Left lung (tissue), 10 donors: Measurements from ENCODE around the gene PCP4. TPM values are rescaled to one million over a fixed set of nuclear protein-coding genes. Genes with fewer than 3 reads are reported as not detected.

Experiments used
- ATAC-seq: fragments of 200-7000 bp; cut with Tn5 transposase; one replicate; pipeline ENCODE4 v1.9.1; 2020; ENCODE audit warnings: moderate library complexity
- DNase-seq, 4 donors: peaks; one replicate each; pipeline ENCODE4 v3.0.0-alpha.2; 2013 to 2020
- H3K27ac ChIP-seq, 2 donors: fragments of 200-600 bp; sonication (generic) in 1 of 2; one replicate each; pipeline versions ENCODE4 v1.5.0 to v1.8.0; 2020 to 2021
- H3K27me3 ChIP-seq, 2 donors: fragments of 200-600 bp; sonication (generic) in 1 of 2; one replicate each; pipeline versions ENCODE4 v1.5.0 to v1.8.0; 2020 to 2021
- H3K36me3 ChIP-seq, 2 donors: fragments of 200-600 bp; sonication (generic) in 1 of 2; one replicate each; pipeline versions ENCODE4 v1.5.0 to v1.8.0; 2020 to 2021
- H3K4me1 ChIP-seq, 2 donors: fragments of 200-600 bp; one replicate each; pipeline ENCODE4 v1.8.0; 2021
- H3K4me3 ChIP-seq, 2 donors: fragments of 200-600 bp; sonication (generic) in 1 of 2; one replicate each; pipeline versions ENCODE4 v1.5.0 to v1.8.0; 2020 to 2021; ENCODE audit warnings: mild to moderate bottlenecking in 1 of 2
- H3K9me3 ChIP-seq, 2 donors: fragments of 200-600 bp; sonication (generic) in 1 of 2; one replicate each; pipeline versions ENCODE4 v1.5.0 to v1.8.0; 2020 to 2021
- intact Hi-C, 2 donors: fragments of 100-400 bp; cut with DNase I; formaldehyde crosslinking; loops; one replicate each; pipeline versions ENCODE4 v1.11.2 to v1.14.2; 2022
- polyA plus RNA-seq, 6 donors: library from polyadenylated mRNA; unstranded; fragments of 120-200 nt; gene quantifications; one replicate each; pipeline ENCODE4 v1.2.1, GENCODE V29; 2013; ENCODE audit not compliant: insufficient read length in 6 of 6
- total RNA-seq, 2 donors: library from RNA; stranded (reverse); fragmentation: NEBNext Ultra II Directional; extraction: Animal tissue kit (Norgen Biotek cat#: 25700); gene quantifications; one replicate each; pipeline ENCODE4 v1.2.1, GENCODE V29; 2021
- TF ChIP-seq, protein P1 (sequence below), 2 donors: fragments of 200-600 bp; sonication (generic) in 1 of 2; IDR thresholded peaks; one replicate each; pipeline versions ENCODE4 v1.5.0 to v1.8.0; 2021; ENCODE audit warnings: antibody characterized with exemption in 2 of 2
- donor health status: DM: no; HTN: yes; CAD: no.
- donor health status: DM: no; HTN: no; CAD: no.

PCP4 gene
- total and polyA plus RNA-seq, 8 donors: 0.68 to 14.7 (median 8.0) TPM

GRCh38 chr21:39860600-39860999, 6.6 kb upstream of the PCP4 start:
- Histone ChIP-seq H3K9me3 (no peaks in the 10 kb centered on the region), H3K4me1 (no peaks in the 10 kb centered on the region), H3K4me3 (no peak overlapping the region), H3K36me3 (no peaks in the 10 kb centered on the region), H3K27me3 (peaks cover 0 to 5% of the 10 kb centered on the region in 2 donors), H3K27ac (no peak overlapping the region)
- intact Hi-C loops: no loop called here
- TF ChIP-seq, protein P1, sequence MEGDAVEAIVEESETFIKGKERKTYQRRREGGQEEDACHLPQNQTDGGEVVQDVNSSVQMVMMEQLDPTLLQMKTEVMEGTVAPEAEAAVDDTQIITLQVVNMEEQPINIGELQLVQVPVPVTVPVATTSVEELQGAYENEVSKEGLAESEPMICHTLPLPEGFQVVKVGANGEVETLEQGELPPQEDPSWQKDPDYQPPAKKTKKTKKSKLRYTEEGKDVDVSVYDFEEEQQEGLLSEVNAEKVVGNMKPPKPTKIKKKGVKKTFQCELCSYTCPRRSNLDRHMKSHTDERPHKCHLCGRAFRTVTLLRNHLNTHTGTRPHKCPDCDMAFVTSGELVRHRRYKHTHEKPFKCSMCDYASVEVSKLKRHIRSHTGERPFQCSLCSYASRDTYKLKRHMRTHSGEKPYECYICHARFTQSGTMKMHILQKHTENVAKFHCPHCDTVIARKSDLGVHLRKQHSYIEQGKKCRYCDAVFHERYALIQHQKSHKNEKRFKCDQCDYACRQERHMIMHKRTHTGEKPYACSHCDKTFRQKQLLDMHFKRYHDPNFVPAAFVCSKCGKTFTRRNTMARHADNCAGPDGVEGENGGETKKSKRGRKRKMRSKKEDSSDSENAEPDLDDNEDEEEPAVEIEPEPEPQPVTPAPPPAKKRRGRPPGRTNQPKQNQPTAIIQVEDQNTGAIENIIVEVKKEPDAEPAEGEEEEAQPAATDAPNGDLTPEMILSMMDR (IDR thresholded peaks at IDR 0.05): no peak
- DNase-seq (no peak), ATAC-seq (no peak)

GRCh38 chr21:39863111-39863510, 4.1 kb upstream of the PCP4 start:
- intact Hi-C loops: no loop called here
- TF ChIP-seq, protein P1 (IDR thresholded peaks at IDR 0.05): no peak
- DNase-seq (peak in 3 of 4 donors; percentile 43 to 77 (median 56)), ATAC-seq (peak; percentile 78)
- H3K4me1 ChIP-seq: no peaks in the 10 kb centered on the region
- peaks cover 0 to 28% of the 10 kb centered on the region in 2 donors for H3K27me3 ChIP-seq
- no peak overlapping the region for H3K4me3 ChIP-seq
- no peaks in the 10 kb centered on the region for H3K36me3 ChIP-seq
- H3K27ac ChIP-seq: no peak overlapping the region
- no peaks in the 10 kb centered on the region for H3K9me3 ChIP-seq

GRCh38 chr21:39866093-39866492, 1.1 kb upstream of the PCP4 start:
- intact Hi-C loops: no loop called here
- DNase-seq (no peak), ATAC-seq (no peak)
- Histone ChIP-seq H3K4me1 (no peaks in the 10 kb centered on the region), H3K36me3 (no peaks in the 10 kb centered on the region), H3K9me3 (no peaks in the 10 kb centered on the region), H3K4me3 (no peak overlapping the region), H3K27ac (no peak overlapping the region), H3K27me3 (peaks cover 0 to 33% of the 10 kb centered on the region in 2 donors)
- TF ChIP-seq, protein P1 (IDR thresholded peaks at IDR 0.05): no peak

DNA sequence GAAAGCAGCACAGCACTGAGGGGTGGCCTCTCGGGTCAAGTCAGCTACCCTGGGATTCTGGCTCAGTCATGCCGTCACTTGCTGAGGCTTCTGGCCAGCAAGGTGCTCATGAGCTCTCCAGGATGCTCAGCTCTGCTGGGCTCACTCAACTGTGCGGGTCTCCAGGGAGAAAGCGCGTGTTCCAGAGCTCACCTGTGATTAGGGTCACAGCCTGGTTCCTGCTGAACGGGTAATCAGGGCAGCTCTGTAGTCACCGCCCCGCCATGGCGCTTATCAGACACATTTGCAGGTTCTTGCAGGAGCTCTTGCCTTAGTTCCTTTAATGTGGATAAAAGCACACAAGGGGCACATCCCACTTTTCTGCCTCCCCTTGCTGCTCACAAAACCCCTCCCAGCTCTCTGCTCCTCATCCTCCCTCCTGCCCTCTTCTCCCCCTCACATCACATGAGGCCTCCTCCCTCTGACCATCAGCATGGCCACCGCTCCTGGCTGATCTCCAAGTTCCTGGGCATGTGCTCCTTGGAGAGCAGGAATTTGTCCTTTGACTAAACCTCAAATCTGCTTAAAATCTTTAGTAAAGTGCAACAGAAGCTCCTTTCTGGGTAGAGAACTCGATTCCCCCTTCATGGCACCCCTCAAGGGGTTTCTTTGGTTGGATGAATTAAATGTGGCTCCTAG, 2.0 kb downstream of the PCP4 start:
- intact Hi-C loops: no loop called here
- Histone ChIP-seq H3K4me1 (no peaks in the 10 kb centered on the region), H3K9me3 (no peaks in the 10 kb centered on the region), H3K4me3 (no peak overlapping the region), H3K27ac (no peak overlapping the region), H3K27me3 (peaks cover 0 to 33% of the 10 kb centered on the region in 2 donors), H3K36me3 (no peaks in the 10 kb centered on the region)
- TF ChIP-seq, protein P1 (IDR thresholded peaks at IDR 0.05): no peak
- no peak for ATAC-seq
- DNase-seq: no peak

- Histone ChIP-seq H3K27ac (no peak overlapping the region), H3K4me1 (no peaks in the 10 kb centered on the region), H3K9me3 (no peaks in the 10 kb centered on the region), H3K36me3 (no peaks in the 10 kb centered on the region), H3K27me3 (no peaks in the 10 kb centered on the region), H3K4me3 (no peak overlapping the region)
- ATAC-seq (no peak), DNase-seq (no peak)
- intact Hi-C loops: no loop called here
- TF ChIP-seq, protein P1 (IDR thresholded peaks at IDR 0.05): no peak
Measured at GRCh38 chr21:39873687-39874086, 6.4 kb downstream of the PCP4 start.
